ENCODE data around the gene SRPK2. TPM values are rescaled to one million over a fixed set of nuclear protein-coding genes. Genes with fewer than 3 reads are reported as not detected.
A peak's percentile ranks its signal among the peaks of the same experiment; 100 is the strongest.

SRPK2 gene
- total RNA-seq, 4 donors from 2014 or later, result 33.0 to 47.4 (median 42.8) TPM

GRCh38 chr7:105157278-105157677 is 231.4 kb downstream of the SRPK2 start:
- WGBS, result 98% methylated on average over 3 of the region's 3 CpGs
- no peak overlapping the region for H3K4me3 ChIP-seq
- no peak overlapping the region for H3K27ac ChIP-seq (replicated peaks in 1 of 4)
- H3K36me3 ChIP-seq, result peaks cover 0 to 23% (median 9%) of the 10 kb centered on the region in 4 donors
- intact Hi-C loops (cut with DNase I), result no loop called here
- no peaks in the 10 kb centered on the region for H3K27me3 ChIP-seq
- no peak for TF ChIP-seq EP300 (IDR thresholded peaks at IDR 0.05)
- TF ChIP-seq POLR2A (IDR thresholded peaks at IDR 0.05; ENCODE audit: low read depth), result no peak
- TF ChIP-seq, protein P1, sequence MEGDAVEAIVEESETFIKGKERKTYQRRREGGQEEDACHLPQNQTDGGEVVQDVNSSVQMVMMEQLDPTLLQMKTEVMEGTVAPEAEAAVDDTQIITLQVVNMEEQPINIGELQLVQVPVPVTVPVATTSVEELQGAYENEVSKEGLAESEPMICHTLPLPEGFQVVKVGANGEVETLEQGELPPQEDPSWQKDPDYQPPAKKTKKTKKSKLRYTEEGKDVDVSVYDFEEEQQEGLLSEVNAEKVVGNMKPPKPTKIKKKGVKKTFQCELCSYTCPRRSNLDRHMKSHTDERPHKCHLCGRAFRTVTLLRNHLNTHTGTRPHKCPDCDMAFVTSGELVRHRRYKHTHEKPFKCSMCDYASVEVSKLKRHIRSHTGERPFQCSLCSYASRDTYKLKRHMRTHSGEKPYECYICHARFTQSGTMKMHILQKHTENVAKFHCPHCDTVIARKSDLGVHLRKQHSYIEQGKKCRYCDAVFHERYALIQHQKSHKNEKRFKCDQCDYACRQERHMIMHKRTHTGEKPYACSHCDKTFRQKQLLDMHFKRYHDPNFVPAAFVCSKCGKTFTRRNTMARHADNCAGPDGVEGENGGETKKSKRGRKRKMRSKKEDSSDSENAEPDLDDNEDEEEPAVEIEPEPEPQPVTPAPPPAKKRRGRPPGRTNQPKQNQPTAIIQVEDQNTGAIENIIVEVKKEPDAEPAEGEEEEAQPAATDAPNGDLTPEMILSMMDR (IDR thresholded peaks at IDR 0.05), result no peak
- TF ChIP-seq POLR2AphosphoS5 (IDR thresholded peaks at IDR 0.05), result no peak
- H3K4me1 ChIP-seq, result peaks cover 0 to 17% (median 5%) of the 10 kb centered on the region in 4 donors
- DNase-seq (ENCODE audit: extremely low spot score), result no peak
- no peaks in the 10 kb centered on the region for H3K9me3 ChIP-seq

DNA sequence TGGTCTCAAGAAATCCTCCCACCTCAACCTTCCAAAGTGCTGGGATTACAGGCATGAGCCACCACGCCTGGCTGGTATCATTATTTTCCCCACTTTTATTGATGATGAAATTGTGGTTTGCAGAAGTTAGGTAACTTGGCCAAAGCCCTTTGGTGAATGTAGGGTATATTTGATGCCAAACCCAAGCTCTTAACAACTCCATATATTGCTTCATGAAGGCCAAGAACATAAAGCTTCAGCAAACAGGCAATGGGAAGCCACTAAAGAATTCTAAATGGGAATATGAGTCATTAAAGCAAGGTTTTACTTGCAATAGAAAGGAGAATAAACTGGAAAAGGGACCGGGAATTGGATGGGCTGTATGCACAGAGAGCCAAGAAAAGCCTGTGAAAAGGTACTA is 232.0 kb downstream of the SRPK2 start:
- peak; percentile 21 for DNase-seq (ENCODE audit: extremely low spot score)
- intact Hi-C loops (cut with DNase I), result no loop called here
- Histone ChIP-seq H3K27me3 (no peaks in the 10 kb centered on the region), H3K4me3 (no peak overlapping the region), H3K4me1 (peaks cover 0 to 17% (median 5%) of the 10 kb centered on the region in 4 donors), H3K36me3 (peaks cover 0 to 23% (median 9%) of the 10 kb centered on the region in 4 donors), H3K27ac (replicated peaks in 1 of 4) (no peak overlapping the region), H3K9me3 (no peaks in the 10 kb centered on the region)
- 94% methylated on average over 2 of the region's 2 CpGs for WGBS
- TF ChIP-seq EP300 (IDR thresholded peaks at IDR 0.05) (no peak), POLR2A (IDR thresholded peaks at IDR 0.05; ENCODE audit: low read depth) (no peak)

- no peak for TF ChIP-seq EP300 (IDR thresholded peaks at IDR 0.05)
- no peak for TF ChIP-seq POLR2A (IDR thresholded peaks at IDR 0.05; ENCODE audit: low read depth)
- no peak for TF ChIP-seq POLR2AphosphoS5 (IDR thresholded peaks at IDR 0.05)
- TF ChIP-seq, protein P1 (IDR thresholded peaks at IDR 0.05), result no peak
- H3K4me1 ChIP-seq, result peaks cover 0 to 17% (median 5%) of the 10 kb centered on the region in 4 donors
- peaks cover 0 to 9% (median 3%) of the 10 kb centered on the region in 4 donors for H3K36me3 ChIP-seq
- intact Hi-C loops (cut with DNase I), result no loop called here
- H3K27ac ChIP-seq (replicated peaks in 1 of 4), result no peak overlapping the region
- no peak overlapping the region for H3K4me3 ChIP-seq
- H3K9me3 ChIP-seq, result no peaks in the 10 kb centered on the region
- peak; percentile 55 for DNase-seq (ENCODE audit: extremely low spot score)
- 70% methylated on average over 2 of the region's 2 CpGs for WGBS
- H3K27me3 ChIP-seq, result no peaks in the 10 kb centered on the region
Observed at GRCh38 chr7:105154084-105154483, 234.6 kb downstream of the SRPK2 start.

GRCh38 chr7:105153531-105153930 is 235.2 kb downstream of the SRPK2 start:
- TF ChIP-seq POLR2A (IDR thresholded peaks at IDR 0.05; ENCODE audit: low read depth) (no peak), EP300 (IDR thresholded peaks at IDR 0.05) (no peak), POLR2AphosphoS5 (IDR thresholded peaks at IDR 0.05) (no peak)
- TF ChIP-seq, protein P1 (IDR thresholded peaks at IDR 0.05), result no peak
- Histone ChIP-seq H3K27me3 (no peaks in the 10 kb centered on the region), H3K4me1 (peaks cover 0 to 17% (median 5%) of the 10 kb centered on the region in 4 donors), H3K4me3 (no peak overlapping the region), H3K27ac (replicated peaks in 1 of 4) (no peak overlapping the region), H3K9me3 (no peaks in the 10 kb centered on the region), H3K36me3 (peaks cover 0 to 9% (median 3%) of the 10 kb centered on the region in 4 donors)
- 88% methylated on average over 6 of the region's 6 CpGs for WGBS
- intact Hi-C loops (cut with DNase I), result no loop called here
- DNase-seq (ENCODE audit: extremely low spot score), result peak; percentile 64

DNA sequence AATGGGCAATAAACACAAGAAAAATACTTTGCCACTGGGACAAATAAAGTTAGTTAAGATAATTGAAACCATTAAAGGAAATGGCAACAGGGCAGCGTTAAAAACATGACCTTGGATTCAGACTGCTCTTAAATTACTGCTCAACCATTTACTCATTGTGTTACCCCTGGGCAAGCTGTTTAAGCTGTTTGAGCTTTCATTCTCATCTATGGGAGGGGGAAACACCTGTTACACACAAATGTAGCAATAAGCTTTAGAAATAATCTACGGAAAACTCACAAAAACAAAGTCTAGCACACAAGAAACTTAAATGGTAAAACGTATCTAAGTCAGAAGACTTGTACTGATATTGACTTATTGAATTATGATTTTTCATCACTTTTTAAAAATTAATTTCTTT is 237.6 kb downstream of the SRPK2 start:
- no peak overlapping the region for H3K27ac ChIP-seq (replicated peaks in 1 of 4)
- no peaks in the 10 kb centered on the region for H3K27me3 ChIP-seq
- 69% methylated on average over 3 of the region's 3 CpGs for WGBS
- no peaks in the 10 kb centered on the region for H3K9me3 ChIP-seq
- intact Hi-C loops (cut with DNase I), result no loop called here
- TF ChIP-seq POLR2A (IDR thresholded peaks at IDR 0.05; ENCODE audit: low read depth), result no peak
- no peak for TF ChIP-seq EP300 (IDR thresholded peaks at IDR 0.05)
- peaks cover 0 to 11% (median 4%) of the 10 kb centered on the region in 4 donors for H3K4me1 ChIP-seq
- no peak overlapping the region for H3K4me3 ChIP-seq
- no peaks in the 10 kb centered on the region for H3K36me3 ChIP-seq
- no peak for DNase-seq (ENCODE audit: extremely low spot score)

DNA sequence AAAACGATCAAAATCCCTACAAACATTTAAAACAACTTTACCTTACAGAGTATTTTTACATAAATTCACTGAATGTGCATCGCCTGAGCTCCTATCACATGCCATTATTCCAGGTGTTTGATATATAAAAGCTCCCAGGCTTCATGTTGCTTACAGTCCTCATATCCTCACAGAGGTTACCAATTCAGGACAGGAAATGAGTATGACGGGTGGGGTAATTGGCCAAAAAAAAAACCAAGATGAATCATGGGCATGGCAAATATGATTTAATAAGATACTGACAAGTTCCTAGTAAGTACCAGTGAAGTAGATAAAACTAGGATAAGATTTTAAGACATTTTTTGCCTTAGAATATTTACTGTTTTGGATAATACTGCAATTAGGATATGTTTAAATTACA is 238.9 kb downstream of the SRPK2 start:
- DNase-seq (ENCODE audit: extremely low spot score), result no peak
- Histone ChIP-seq H3K36me3 (no peaks in the 10 kb centered on the region), H3K4me3 (no peak overlapping the region), H3K9me3 (no peaks in the 10 kb centered on the region), H3K4me1 (peaks cover 0 to 6% (median 3%) of the 10 kb centered on the region in 4 donors), H3K27ac (replicated peaks in 1 of 4) (no peak overlapping the region), H3K27me3 (no peaks in the 10 kb centered on the region)
- TF ChIP-seq EP300 (IDR thresholded peaks at IDR 0.05) (no peak), POLR2AphosphoS5 (IDR thresholded peaks at IDR 0.05) (no peak), POLR2A (IDR thresholded peaks at IDR 0.05; ENCODE audit: low read depth) (no peak)
- TF ChIP-seq, protein P1 (IDR thresholded peaks at IDR 0.05), result no peak
- 65% methylated on average over 3 of the region's 3 CpGs for whole genome bisulfite sequencing
- intact Hi-C loops (cut with DNase I), result no loop called here
